Measurements from ENCODE around the gene SLC9A7. TPM values are rescaled to one million over a fixed set of nuclear protein-coding genes. Genes with fewer than 3 reads are reported as not detected.
"Not testable (repeated sequence)": the region's sequence is repeated elsewhere in the genome, so short reads cannot be mapped to it uniquely, and the experiment has no call there.

The SLC9A7 gene
- polyA plus RNA-seq, 4 donors: 4.2 to 5.5 (median 4.6) TPM

- DNase-seq (ENCODE audit: low read depth in 4 of 4, low spot score in 3 of 4): no peak
Measured at GRCh38 chrX:46754586-46755061, 4.3 kb downstream of the SLC9A7 start.

- DNase-seq (ENCODE audit: low read depth in 4 of 4, low spot score in 3 of 4): no peak
Measured at GRCh38 chrX:46754036-46754435, 4.9 kb downstream of the SLC9A7 start.

GRCh38 chrX:46750889-46751288, 8.0 kb downstream of the SLC9A7 start:
- no peak for DNase-seq (ENCODE audit: low read depth in 4 of 4, low spot score in 3 of 4)

GRCh38 chrX:46744009-46744408, 14.9 kb downstream of the SLC9A7 start:
- DNase-seq (ENCODE audit: low read depth in 4 of 4, low spot score in 3 of 4): no peak

- DNase-seq (ENCODE audit: low read depth in 4 of 4, low spot score in 3 of 4): no peak
Measured at GRCh38 chrX:46743046-46743445, 15.9 kb downstream of the SLC9A7 start.

- no peak for DNase-seq (ENCODE audit: low read depth in 4 of 4, low spot score in 3 of 4)
Measured at GRCh38 chrX:46739736-46740135, 19.2 kb downstream of the SLC9A7 start.

GRCh38 chrX:46737462-46737861, 21.5 kb downstream of the SLC9A7 start:
- no peak for DNase-seq (ENCODE audit: low read depth in 4 of 4, low spot score in 3 of 4)

- no peak for DNase-seq (ENCODE audit: low read depth in 4 of 4, low spot score in 3 of 4)
Measured at GRCh38 chrX:46737041-46737440, 21.9 kb downstream of the SLC9A7 start.

GRCh38 chrX:46735622-46736021, 23.3 kb downstream of the SLC9A7 start:
- no peak for DNase-seq (ENCODE audit: low read depth in 4 of 4, low spot score in 3 of 4)

GRCh38 chrX:46733226-46733625, 25.7 kb downstream of the SLC9A7 start:
- no peak for DNase-seq (ENCODE audit: low read depth in 4 of 4, low spot score in 3 of 4)

GRCh38 chrX:46730765-46731164, 28.2 kb downstream of the SLC9A7 start:
- no peak for DNase-seq (ENCODE audit: low read depth in 4 of 4, low spot score in 3 of 4)

GRCh38 chrX:46727441-46727840, 31.5 kb downstream of the SLC9A7 start:
- no peak for DNase-seq (ENCODE audit: low read depth in 4 of 4, low spot score in 3 of 4)

GRCh38 chrX:46723569-46723927, 35.4 kb downstream of the SLC9A7 start:
- not testable (repeated sequence) for DNase-seq (ENCODE audit: low read depth in 4 of 4, low spot score in 3 of 4)

- DNase-seq (ENCODE audit: low read depth in 4 of 4, low spot score in 3 of 4): no peak
Measured at GRCh38 chrX:46722742-46723568, 36.0 kb downstream of the SLC9A7 start.

- no peak for DNase-seq (ENCODE audit: low read depth in 4 of 4, low spot score in 3 of 4)
Measured at GRCh38 chrX:46716796-46717195, 42.1 kb downstream of the SLC9A7 start.

GRCh38 chrX:46715997-46716396, 42.9 kb downstream of the SLC9A7 start:
- no peak for DNase-seq (ENCODE audit: low read depth in 4 of 4, low spot score in 3 of 4)

- DNase-seq (ENCODE audit: low read depth in 4 of 4, low spot score in 3 of 4): no peak
Measured at GRCh38 chrX:46715530-46715929, 43.4 kb downstream of the SLC9A7 start.

GRCh38 chrX:46713672-46714490, 45.0 kb downstream of the SLC9A7 start:
- no peak for DNase-seq (ENCODE audit: low read depth in 4 of 4, low spot score in 3 of 4)

GRCh38 chrX:46712764-46713163, 46.2 kb downstream of the SLC9A7 start:
- no peak for DNase-seq (ENCODE audit: low read depth in 4 of 4, low spot score in 3 of 4)

- DNase-seq (ENCODE audit: low read depth in 4 of 4, low spot score in 3 of 4): no peak
Measured at GRCh38 chrX:46710927-46711623, 47.8 kb downstream of the SLC9A7 start.

GRCh38 chrX:46710425-46710824, 48.5 kb downstream of the SLC9A7 start:
- DNase-seq (ENCODE audit: low read depth in 4 of 4, low spot score in 3 of 4): no peak

Measured in left renal pelvis (tissue), 4 donors.